Hematopoietic multipotent progenitor cell treated with erythropoietin and hydrocortisone succinate and interleukin-3 and kit ligand, for 6 days (in vitro differentiated cells): ENCODE results near the gene ICOS.
A peak's percentile ranks its signal among the peaks of the same experiment; 100 is the strongest.
"Not testable (repeated sequence)": the region's sequence is repeated elsewhere in the genome, so short reads cannot be mapped to it uniquely, and the experiment has no call there.

Experiments used
- DNase-seq: peaks from one replicate; pipeline ENCODE4 v3.0.0-alpha.2; 2015

The ICOS gene

DNA sequence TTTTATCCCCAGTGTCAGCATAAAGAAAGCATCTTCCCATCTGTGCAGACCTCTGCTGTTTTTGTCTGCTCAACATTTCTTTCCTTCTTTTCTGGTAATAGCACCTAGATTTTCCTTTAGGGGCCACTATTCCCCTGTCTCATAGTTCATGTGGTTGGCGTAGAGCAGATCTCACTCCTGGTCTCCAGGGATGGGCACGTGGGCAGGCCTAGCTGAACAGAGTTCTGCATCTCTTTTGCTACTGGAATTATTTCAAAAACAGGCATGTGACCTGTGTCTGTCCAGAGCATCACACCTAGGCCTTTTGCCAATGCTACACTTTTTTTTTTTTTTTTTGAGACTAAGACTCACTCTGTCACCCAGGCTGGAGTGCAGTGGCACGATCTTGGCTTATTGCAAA, 17.7 kb upstream of the ICOS start:
- no peak for DNase-seq

- DNase-seq, result no peak
Measured at GRCh38 chr2:203925512-203926158, 10.9 kb upstream of the ICOS start.

DNA sequence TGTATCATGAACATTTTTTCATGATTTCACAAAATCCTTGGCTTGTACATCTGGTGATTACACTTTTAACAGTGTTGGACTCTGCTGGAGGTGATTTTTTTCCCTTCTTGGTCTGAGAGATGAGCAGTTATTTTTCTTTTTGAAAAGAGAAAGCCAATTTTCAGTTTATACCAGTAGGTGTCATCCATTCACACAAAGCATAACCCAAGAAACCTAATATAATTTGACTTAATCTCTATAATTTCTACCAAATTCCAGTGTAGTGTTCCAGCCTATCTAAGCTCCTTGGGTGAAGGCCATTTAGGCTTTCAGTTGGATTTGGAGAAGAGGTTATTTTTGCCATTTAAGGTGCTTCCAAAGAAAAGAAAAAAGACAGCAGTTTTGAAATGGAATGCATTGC, 7.7 kb upstream of the ICOS start:
- peak; percentile 5 for DNase-seq

DNA sequence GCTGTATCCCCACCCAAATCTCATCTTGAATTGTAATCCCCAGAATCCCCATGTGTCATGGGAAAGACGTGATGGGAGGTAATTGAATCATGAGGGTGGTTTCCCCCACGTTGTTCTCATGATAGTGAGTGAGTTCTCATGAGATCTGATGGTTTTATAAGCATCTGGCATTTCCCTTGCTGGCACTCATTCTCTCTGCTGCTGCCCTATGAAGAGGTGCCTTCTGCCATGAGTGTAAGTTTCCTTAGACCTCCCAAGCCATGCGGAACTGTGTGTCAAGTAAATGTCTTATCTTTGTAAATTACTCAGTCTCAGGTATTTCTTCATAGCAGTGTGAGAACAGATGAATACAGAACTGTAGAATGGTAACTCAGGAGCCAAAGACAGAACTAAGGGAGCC, 5.3 kb upstream of the ICOS start:
- DNase-seq, result not testable (repeated sequence)

- DNase-seq, result no peak
Measured at GRCh38 chr2:203934041-203934492, 2.5 kb upstream of the ICOS start.

GRCh38 chr2:203934711-203935438, 1.7 kb upstream of the ICOS start:
- no peak for DNase-seq

DNA sequence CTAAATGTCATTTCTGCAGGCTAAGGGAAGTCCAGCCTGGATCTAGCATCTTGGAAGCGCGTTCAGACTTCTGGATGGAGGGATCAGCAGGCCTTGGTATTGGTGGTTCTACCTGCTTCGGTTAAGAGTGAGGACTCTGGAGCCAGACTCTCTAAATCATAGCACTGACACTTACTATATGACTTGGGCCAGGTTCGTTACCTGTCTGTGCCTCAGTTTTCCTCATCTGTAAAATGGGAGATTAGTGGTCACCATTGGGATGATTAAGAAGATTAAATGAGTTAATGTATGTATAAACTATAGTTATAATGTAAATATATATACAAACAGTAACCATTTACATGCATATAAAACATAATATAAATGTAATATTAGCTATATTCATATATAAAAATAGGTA, 995 bp upstream of the ICOS start:
- no peak for DNase-seq

- DNase-seq, result no peak
Measured at GRCh38 chr2:203936949-203937348, 386 bp downstream of the ICOS start.

DNA sequence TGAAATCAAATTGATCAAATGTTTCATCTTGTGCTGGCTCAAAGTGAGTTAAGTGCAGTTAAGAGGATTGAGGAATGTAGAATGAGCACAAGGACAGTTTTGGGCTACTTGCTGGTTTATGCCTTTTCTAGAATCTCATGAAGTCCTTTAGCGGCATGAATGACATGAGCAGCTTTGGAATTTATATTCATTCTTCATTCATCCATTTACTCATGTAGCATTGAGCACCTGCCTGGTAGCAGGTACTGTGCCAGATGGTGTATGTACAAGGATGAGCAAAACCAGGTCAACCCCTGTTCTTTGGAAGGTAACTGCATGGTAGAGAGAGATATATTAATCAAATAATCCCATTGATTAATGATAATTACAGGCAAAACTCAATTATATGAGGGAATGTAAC, 1.2 kb downstream of the ICOS start:
- no peak for DNase-seq

GRCh38 chr2:203940039-203940438, 3.5 kb downstream of the ICOS start:
- no peak for DNase-seq

DNA sequence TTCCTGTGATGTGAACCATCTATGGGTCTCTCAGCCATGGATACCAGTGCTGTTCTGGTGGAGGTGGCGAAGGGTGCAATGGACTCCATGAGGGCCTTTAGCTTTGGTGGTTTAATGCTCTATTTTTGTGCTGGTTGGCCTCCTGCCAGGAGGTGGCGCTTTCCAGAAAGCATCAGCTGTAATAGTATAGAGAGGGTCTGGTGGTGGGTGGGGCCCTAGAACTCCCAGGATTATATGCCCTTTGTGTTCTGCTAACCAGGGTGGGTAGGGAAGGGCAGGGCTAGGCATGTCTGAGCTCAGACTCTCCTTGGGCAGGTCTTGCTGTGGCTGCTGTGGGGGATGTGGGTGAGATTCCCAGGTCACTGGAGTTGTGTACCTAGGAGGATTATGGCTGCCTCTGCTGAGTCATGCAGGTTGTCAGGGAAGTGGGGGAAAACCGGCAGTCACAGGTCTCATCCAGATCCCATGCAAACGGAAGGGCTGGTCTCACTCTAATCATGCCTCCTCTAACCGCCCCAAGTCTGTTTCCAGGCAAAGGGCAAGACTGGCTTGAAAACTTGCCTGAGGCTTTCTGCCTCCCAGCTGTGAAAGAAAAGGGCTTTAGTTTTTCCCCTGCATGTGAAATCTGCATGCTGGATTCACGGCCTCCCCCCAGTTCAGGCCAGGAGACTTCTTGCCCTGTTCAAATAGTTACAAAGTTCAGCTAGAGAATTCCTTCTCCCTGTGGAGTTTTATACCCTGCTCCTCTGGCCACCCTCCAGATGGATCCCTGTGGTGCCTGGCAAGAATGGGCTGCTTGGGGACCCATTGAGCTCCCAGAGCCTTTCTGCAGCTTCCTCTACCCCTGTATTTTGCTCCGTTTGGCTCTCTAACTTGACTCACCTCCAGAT, 7.2 kb downstream of the ICOS start:
- DNase-seq, result not testable (repeated sequence)

DNA sequence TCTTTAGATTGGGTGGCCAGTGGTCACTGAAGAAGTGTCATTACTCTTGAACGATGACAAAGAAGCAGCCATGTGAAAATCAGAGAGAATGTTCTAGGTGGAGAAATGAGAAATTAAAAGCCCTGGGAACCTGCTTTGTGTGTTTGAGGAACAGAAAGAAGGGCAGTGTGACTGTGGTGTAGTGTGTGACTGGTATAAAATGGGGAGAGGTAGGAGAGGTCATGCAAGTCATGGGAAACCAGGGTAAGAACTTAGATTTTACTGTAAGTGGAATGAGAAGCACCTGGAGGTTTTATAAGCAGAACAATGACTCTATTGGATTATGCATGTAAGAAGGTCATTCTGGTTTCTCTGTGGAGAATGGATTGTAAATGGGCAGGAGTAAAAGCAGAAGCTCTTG, 12.2 kb downstream of the ICOS start:
- no peak for DNase-seq

DNA sequence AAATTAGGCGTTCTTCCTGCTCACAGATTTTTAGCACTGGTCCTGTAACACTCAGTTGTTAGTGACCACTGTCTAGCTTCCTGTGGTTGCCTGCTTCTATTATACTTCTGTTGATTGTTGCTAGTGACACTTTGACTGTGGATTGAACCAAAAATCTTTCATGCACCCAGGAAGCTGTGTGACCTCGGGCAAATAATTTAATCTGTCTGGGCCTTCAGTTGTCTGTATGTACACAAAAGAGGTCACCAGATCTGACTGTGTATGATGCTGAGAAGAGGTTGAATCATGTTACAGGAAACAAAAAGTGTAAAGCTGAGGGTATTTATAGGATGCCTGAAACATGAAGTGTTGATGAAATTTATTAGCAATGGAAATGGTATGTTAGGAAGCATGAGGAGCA, 12.7 kb downstream of the ICOS start:
- no peak for DNase-seq

GRCh38 chr2:203951366-203951902, 14.9 kb downstream of the ICOS start:
- DNase-seq, result peak; percentile 5

DNA sequence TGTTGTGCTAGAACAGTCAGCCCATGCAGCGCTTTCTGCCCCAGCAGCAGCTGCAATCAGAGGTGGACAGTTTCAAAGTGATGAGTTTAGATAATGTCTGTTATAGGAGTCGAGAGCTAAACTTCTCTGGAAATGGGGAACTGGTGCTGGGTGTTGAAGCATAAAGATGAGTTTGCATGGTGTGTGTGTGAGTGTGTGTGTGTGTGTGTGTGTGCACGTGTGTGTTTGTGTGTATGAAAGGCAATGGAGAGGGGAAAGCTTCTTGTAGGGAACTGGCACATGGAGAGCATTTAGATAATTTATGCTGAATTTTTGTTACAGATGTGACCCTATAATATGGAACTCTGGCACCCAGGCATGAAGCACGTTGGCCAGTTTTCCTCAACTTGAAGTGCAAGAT, 22.7 kb downstream of the ICOS start:
- no peak for DNase-seq

- DNase-seq, result no peak
Measured at GRCh38 chr2:203959672-203960071, 23.1 kb downstream of the ICOS start.

DNA sequence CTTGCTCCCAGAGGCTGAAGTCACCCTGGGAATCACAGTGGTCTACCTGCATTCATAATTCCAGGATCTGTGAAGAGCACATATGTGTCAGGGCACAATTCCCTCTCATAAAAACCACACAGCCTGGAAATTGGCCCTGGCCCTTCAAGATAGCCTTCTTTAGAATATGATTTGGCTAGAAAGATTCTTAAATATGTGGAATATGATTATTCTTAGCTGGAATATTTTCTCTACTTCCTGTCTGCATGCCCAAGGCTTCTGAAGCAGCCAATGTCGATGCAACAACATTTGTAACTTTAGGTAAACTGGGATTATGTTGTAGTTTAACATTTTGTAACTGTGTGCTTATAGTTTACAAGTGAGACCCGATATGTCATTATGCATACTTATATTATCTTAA, 24.2 kb downstream of the ICOS start:
- no peak for DNase-seq

DNA sequence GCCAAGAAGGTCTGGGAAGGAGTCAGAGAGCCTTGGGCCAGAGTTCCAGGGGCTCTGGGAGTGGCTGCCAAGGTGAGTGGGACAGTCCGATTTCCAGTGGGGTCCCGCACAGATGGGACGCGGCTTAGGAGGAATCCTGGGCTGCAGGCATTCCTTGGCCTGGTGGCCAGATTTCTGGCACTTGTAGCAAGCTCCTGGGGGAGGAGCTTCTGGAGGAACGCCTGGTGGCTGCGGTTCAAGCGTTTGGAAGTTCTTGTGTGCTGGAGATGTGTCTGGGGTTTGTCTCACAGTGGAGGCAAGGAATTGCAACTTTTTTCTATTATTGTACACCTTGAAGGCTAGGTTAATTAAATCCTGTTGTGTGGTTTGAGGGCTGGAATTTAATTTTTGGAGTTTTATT, 28.6 kb downstream of the ICOS start:
- DNase-seq, result not testable (repeated sequence)

DNA sequence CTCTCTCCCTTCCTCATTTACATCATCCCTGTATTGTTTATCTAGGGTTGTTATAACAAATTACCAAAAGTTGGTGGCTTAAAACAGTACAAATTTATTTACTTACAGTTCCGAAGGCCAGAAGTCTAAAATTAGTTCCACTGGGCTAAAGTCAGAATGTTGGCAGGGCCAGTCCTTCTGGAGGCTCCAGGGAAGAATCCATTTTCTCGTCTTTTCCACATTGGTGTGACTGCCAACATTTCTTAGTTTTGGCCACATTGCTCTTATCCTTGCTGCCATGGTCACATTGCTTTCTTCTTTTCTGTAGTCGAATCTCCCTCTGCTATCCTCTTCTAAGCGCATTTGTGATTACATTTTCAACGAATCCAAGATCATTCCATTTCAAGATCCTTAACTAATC, 34.7 kb downstream of the ICOS start:
- no peak for DNase-seq

GRCh38 chr2:203972066-203972465, 35.5 kb downstream of the ICOS start:
- DNase-seq, result no peak

DNA sequence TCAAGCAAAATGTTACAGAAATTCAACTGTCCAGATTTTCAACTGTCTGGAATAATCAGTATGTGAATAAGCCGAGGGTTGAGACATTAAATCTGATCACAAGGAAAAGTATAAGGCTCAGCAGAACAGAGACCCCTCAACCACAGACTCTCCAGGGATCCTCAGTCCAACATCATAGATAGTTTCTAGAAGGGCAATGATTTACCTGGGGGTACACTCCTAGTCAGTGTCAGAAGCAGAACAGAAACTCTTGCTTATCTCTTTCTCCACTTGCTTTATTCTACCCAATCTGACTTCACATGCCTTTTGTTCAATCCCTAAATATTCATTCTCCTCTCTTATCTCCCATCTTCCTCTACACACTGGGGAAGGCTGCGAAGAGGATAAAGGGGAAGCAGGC, 36.4 kb downstream of the ICOS start:
- DNase-seq, result no peak

DNA sequence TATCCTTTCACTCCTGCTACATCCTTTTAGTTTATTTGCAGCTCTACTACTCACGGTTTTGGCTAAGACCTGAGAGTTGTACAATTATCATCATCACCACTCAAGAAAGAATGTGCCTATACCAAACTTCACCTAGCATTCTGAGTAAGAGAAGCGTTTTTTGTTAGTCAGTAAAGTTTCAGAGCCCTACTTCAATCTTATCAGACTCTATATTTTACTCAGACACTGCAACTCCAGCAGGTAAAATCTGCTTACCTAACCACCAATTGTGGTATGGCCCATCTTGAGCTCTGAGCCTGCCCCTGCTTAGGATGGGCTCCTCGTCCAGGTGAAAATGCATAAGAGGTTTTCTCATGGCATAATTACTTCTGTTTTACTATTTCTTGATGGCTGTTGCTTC, 37.1 kb downstream of the ICOS start:
- DNase-seq, result no peak

DNA sequence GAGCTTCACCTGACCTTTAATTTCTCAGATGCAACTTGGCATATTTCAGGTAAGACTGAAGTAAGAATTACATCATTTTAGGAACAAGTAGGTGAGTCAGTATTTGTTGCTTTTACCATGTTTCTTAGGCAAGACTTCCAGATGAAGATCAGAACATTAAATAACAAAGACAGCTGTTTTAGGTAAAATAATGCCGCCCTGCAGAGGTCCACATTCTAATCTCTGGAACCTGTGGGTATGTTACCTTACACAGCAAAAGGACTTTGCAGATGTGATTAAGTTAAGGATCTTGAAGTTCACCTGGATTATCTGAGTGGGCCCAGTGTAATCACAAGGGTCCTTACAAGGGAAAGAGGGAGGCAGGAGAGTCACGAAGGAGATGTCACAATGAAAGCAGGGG, 39.3 kb downstream of the ICOS start:
- no peak for DNase-seq

DNA sequence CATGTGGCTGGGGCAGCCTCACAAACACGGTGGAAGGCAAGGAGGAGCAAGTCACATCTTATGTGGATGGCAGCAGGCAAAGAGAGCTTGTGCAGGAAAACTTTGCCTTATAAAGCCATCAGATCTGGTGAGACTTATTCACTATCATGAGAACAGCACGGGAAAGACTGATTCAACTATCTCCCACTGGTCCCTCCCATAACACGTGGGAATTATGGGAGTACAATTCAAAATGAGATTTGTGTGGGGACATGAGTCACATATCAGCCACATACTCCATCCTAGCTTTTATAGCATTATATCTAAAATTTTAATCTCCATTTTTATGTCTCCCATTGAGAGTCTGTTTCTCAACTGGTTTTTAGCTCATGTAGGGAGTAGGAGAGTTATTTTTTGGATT, 45.7 kb downstream of the ICOS start:
- no peak for DNase-seq
